Neural progenitor cell (in vitro differentiated cells): ENCODE results near the gene GRIP1.

Experiments used
- EZH2 ChIP-seq: fragments of 200-600 bp; sonication (generic); IDR thresholded peaks from 2 replicates; pipeline ENCODE4 v1.6.1; 2017; ENCODE audit warnings: antibody characterized with exemption, mild to moderate bottlenecking, moderate library complexity
- EZH2phosphoT487 ChIP-seq: fragments of 200-600 bp; sonication (generic); IDR thresholded peaks from 2 replicates; pipeline ENCODE4 v1.6.1; 2017; ENCODE audit warnings: antibody characterized with exemption
- TF ChIP-seq, protein P1 (sequence below): fragments of 200-600 bp; sonication (generic); IDR thresholded peaks from 2 replicates; pipeline ENCODE4 v1.5.1; 2017; ENCODE audit warnings: antibody characterized with exemption, mild to moderate bottlenecking

DNA sequence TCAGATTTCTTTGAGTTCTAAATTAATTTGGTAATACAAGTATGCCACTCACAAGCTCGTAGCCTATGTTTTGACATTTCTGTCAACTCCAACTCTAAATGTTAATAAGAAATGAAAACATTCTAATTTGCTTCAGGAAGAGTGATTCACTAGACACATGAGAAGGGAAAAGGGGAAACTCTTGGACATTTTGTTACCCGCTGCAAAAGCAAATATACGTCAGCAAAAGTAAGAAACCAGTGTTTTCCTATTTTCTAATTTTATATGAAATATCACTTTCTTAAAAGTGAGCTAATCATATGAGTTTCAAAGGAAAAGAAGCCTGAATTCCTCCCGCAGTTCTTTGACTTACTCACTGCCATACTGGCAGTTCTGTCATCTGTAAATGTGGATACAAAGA is 162.3 kb downstream of the GRIP1 start:
- TF ChIP-seq EZH2 (no peak), EZH2phosphoT487 (no peak)
- TF ChIP-seq, protein P1, sequence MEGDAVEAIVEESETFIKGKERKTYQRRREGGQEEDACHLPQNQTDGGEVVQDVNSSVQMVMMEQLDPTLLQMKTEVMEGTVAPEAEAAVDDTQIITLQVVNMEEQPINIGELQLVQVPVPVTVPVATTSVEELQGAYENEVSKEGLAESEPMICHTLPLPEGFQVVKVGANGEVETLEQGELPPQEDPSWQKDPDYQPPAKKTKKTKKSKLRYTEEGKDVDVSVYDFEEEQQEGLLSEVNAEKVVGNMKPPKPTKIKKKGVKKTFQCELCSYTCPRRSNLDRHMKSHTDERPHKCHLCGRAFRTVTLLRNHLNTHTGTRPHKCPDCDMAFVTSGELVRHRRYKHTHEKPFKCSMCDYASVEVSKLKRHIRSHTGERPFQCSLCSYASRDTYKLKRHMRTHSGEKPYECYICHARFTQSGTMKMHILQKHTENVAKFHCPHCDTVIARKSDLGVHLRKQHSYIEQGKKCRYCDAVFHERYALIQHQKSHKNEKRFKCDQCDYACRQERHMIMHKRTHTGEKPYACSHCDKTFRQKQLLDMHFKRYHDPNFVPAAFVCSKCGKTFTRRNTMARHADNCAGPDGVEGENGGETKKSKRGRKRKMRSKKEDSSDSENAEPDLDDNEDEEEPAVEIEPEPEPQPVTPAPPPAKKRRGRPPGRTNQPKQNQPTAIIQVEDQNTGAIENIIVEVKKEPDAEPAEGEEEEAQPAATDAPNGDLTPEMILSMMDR, result no peak
